Measurements from ENCODE around the gene TGFB3.
"Not testable (repeated sequence)": the region's sequence is repeated elsewhere in the genome, so short reads cannot be mapped to it uniquely, and the experiment has no call there.

Gene TGFB3

DNA sequence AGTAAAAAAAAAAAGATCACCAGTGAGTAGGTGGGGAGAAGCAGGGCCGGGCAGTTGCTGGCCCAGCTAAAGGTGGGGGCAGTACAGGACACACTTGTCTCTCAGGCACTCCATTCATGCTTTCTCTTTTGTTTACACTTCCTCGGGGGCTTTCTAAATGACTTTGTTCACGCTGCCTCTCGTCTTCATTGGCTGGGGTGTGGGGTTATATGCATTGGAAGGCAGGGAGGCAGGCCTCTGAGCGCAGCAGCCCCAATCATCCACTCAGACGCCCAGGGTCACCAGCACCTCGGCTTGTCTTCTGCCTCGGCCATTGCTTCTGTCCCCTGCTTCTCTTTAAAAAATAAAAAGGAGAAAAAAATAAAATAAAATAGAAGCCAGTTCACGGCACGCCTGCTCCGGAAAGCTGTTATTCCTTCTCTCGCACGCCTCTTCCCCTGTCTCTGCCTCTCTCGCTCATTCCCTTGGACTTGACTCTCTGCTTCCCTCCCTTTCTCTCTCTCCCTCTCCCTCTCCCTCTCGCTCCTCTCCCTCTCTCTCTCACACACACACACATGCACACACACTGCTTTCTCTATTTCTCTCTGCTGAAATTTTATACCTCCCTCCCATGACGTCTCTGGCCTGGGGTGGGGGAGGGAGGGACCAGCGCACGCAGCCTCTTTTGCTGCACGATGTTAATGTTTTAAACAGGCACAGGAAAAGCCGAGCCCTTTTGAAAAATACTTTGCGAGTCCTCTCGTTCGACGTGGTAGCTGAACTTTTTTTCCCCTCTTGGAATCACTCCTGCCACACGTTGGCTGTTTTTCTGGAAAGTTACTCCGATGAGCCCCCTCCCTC is at the start of gene TGFB3:
TSS of gene TGFB3 (minus strand) at position 570 of the 840 bp plus-strand sequence. CDS start 1,102 bp downstream, outside the sequence.
- H3K4me1 ChIP-seq (ENCODE audit: control insufficient read depth, insufficient read depth, low read length), result peaks cover 44% of the 10 kb centered on the region
- DNase-seq (ENCODE audit: low read depth), result peak; percentile 92
- no peaks in the 10 kb centered on the region for H3K9me3 ChIP-seq (ENCODE audit: control insufficient read depth, low read length)
- H3K27me3 ChIP-seq (replicated peaks; ENCODE audit: control insufficient read depth, insufficient read depth, low read length), result no peaks in the 10 kb centered on the region
- no peaks in the 10 kb centered on the region for H3K36me3 ChIP-seq (ENCODE audit: control insufficient read depth, insufficient read depth, low read length, severe bottlenecking)
- H3K9ac ChIP-seq (ENCODE audit: low read length), result peak within 1 kb of the TSS; percentile 83
- peak within 1 kb of the TSS; percentile 83 for H3K4me3 ChIP-seq (ENCODE audit: low read length)

DNA sequence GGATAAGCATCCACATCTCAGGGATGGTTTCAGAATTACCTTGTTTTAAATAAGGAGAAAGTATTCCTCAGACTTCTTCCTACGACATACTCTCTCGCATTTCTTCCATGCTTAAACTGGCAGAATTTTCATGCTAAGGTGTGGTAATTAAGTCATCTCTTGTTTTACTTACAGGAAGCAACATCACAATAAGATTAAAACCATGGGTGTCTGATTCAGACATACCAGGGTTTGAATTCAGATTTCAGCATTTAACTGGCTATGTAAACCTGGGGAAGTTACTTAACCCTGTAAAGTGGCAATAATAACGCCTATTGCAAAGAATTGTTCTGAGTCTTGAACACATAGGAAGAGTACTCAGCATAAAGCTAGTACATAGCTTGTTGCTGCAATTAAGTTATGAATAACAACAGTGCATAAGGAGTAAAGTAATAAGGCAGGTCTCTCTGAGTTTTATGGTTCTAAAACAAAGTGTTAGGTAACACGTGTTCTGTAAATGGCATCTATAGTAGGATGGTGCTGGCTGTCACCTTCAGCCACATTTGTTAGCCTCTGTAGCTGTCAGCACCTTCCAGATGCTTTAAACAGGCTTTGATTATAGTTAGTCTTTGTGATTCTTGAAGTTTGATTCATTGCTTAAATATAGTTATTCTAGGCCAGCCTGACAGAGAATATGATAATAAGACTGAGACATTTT is 42.6 kb upstream of the TGFB3 start:
- Histone ChIP-seq H3K36me3 (ENCODE audit: control insufficient read depth, insufficient read depth, low read length, severe bottlenecking) (peaks cover 51% of the 10 kb centered on the region), H3K4me1 (ENCODE audit: control insufficient read depth, insufficient read depth, low read length) (no peaks in the 10 kb centered on the region), H3K27me3 (replicated peaks; ENCODE audit: control insufficient read depth, insufficient read depth, low read length) (no peaks in the 10 kb centered on the region), H3K9me3 (ENCODE audit: control insufficient read depth, low read length) (peaks cover 3% of the 10 kb centered on the region), H3K4me3 (ENCODE audit: low read length) (no peak overlapping the region), H3K9ac (ENCODE audit: low read length) (no peak overlapping the region)
- no peak for DNase-seq (ENCODE audit: low read depth)

GRCh38 chr14:76023757-76024156 is 42.0 kb upstream of the TGFB3 start:
- DNase-seq (ENCODE audit: low read depth), result no peak
- peaks cover 55% of the 10 kb centered on the region for H3K36me3 ChIP-seq (ENCODE audit: control insufficient read depth, insufficient read depth, low read length, severe bottlenecking)
- no peaks in the 10 kb centered on the region for H3K4me1 ChIP-seq (ENCODE audit: control insufficient read depth, insufficient read depth, low read length)
- H3K9ac ChIP-seq (ENCODE audit: low read length), result no peak overlapping the region
- H3K4me3 ChIP-seq (ENCODE audit: low read length), result no peak overlapping the region
- H3K9me3 ChIP-seq (ENCODE audit: control insufficient read depth, low read length), result peaks cover 9% of the 10 kb centered on the region
- no peaks in the 10 kb centered on the region for H3K27me3 ChIP-seq (replicated peaks; ENCODE audit: control insufficient read depth, insufficient read depth, low read length)

- Histone ChIP-seq H3K27me3 (replicated peaks; ENCODE audit: control insufficient read depth, insufficient read depth, low read length) (no peaks in the 10 kb centered on the region), H3K9ac (ENCODE audit: low read length) (no peak overlapping the region), H3K4me1 (ENCODE audit: control insufficient read depth, insufficient read depth, low read length) (no peaks in the 10 kb centered on the region), H3K4me3 (ENCODE audit: low read length) (no peak overlapping the region), H3K9me3 (ENCODE audit: control insufficient read depth, low read length) (peaks cover 10% of the 10 kb centered on the region), H3K36me3 (ENCODE audit: control insufficient read depth, insufficient read depth, low read length, severe bottlenecking) (peaks cover 50% of the 10 kb centered on the region)
- DNase-seq (ENCODE audit: low read depth), result no peak
Observed at GRCh38 chr14:76022991-76023390, 41.2 kb upstream of the TGFB3 start.

- Histone ChIP-seq H3K27me3 (replicated peaks; ENCODE audit: control insufficient read depth, insufficient read depth, low read length) (no peaks in the 10 kb centered on the region), H3K9ac (ENCODE audit: low read length) (no peak overlapping the region), H3K4me1 (ENCODE audit: control insufficient read depth, insufficient read depth, low read length) (no peaks in the 10 kb centered on the region), H3K9me3 (ENCODE audit: control insufficient read depth, low read length) (peaks cover 10% of the 10 kb centered on the region), H3K4me3 (ENCODE audit: low read length) (no peak overlapping the region), H3K36me3 (ENCODE audit: control insufficient read depth, insufficient read depth, low read length, severe bottlenecking) (peaks cover 58% of the 10 kb centered on the region)
- DNase-seq (ENCODE audit: low read depth), result no peak
Observed at GRCh38 chr14:76019676-76020075, 37.9 kb upstream of the TGFB3 start.

DNA sequence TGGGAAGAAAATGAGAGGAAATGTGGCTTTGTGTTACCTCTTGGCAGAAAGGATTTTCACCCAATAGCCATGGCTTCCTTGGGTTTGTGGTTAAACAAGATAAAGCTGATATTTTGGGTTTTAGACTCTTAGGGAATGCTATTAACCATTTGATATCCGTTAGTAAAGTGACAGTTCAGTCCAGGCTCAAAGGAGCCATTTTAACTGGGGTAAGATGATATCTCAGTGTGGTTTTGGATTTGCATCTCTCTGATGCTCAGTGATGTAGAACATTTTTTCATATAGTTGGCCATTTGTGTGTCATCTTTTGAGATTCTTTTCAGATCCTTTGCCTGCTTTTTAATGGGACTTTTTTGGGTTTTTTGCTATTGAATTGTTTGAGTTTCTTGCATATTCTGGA is 33.9 kb upstream of the TGFB3 start:
- Histone ChIP-seq H3K9ac (ENCODE audit: low read length) (no peak overlapping the region), H3K36me3 (ENCODE audit: control insufficient read depth, insufficient read depth, low read length, severe bottlenecking) (peaks cover 50% of the 10 kb centered on the region)

GRCh38 chr14:76015191-76015590 is 33.4 kb upstream of the TGFB3 start:
- H3K27me3 ChIP-seq (replicated peaks; ENCODE audit: control insufficient read depth, insufficient read depth, low read length), result no peaks in the 10 kb centered on the region
- no peak overlapping the region for H3K9ac ChIP-seq (ENCODE audit: low read length)
- peaks cover 47% of the 10 kb centered on the region for H3K36me3 ChIP-seq (ENCODE audit: control insufficient read depth, insufficient read depth, low read length, severe bottlenecking)
- H3K4me3 ChIP-seq (ENCODE audit: low read length), result no peak overlapping the region
- no peak for DNase-seq (ENCODE audit: low read depth)
- no peaks in the 10 kb centered on the region for H3K4me1 ChIP-seq (ENCODE audit: control insufficient read depth, insufficient read depth, low read length)
- peaks cover 10% of the 10 kb centered on the region for H3K9me3 ChIP-seq (ENCODE audit: control insufficient read depth, low read length)

More for the DNA sequence above, 33.9 kb upstream of the TGFB3 start:
- Histone ChIP-seq H3K9me3 (ENCODE audit: control insufficient read depth, low read length) (peaks cover 10% of the 10 kb centered on the region), H3K4me1 (ENCODE audit: control insufficient read depth, insufficient read depth, low read length) (no peaks in the 10 kb centered on the region), H3K27me3 (replicated peaks; ENCODE audit: control insufficient read depth, insufficient read depth, low read length) (no peaks in the 10 kb centered on the region), H3K4me3 (ENCODE audit: low read length) (no peak overlapping the region)
- no peak for DNase-seq (ENCODE audit: low read depth)

DNA sequence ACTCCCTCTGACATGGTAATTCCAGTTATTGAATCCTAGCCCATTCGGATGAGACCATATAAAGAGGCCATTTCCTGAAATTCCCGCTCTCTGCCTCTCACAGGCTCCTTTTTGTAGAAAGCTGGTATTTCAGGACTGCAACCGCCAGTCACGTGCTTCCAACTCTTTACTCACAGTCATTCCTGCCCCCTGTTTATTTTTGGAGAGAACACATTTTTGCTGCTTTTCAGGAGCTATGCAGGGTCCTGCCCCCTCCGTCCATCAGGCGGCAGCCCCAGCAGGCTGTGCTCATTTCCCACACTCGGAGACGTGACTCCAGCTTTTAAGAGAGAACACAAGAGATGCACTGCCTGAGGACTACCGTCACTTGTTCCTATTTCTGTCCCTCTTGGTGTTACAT is 30.6 kb upstream of the TGFB3 start:
- no peak overlapping the region for H3K4me3 ChIP-seq (ENCODE audit: low read length)
- no peak overlapping the region for H3K9ac ChIP-seq (ENCODE audit: low read length)
- H3K27me3 ChIP-seq (replicated peaks; ENCODE audit: control insufficient read depth, insufficient read depth, low read length), result no peaks in the 10 kb centered on the region
- DNase-seq (ENCODE audit: low read depth), result no peak
- no peaks in the 10 kb centered on the region for H3K9me3 ChIP-seq (ENCODE audit: control insufficient read depth, low read length)
- no peaks in the 10 kb centered on the region for H3K4me1 ChIP-seq (ENCODE audit: control insufficient read depth, insufficient read depth, low read length)
- peaks cover 50% of the 10 kb centered on the region for H3K36me3 ChIP-seq (ENCODE audit: control insufficient read depth, insufficient read depth, low read length, severe bottlenecking)

DNA sequence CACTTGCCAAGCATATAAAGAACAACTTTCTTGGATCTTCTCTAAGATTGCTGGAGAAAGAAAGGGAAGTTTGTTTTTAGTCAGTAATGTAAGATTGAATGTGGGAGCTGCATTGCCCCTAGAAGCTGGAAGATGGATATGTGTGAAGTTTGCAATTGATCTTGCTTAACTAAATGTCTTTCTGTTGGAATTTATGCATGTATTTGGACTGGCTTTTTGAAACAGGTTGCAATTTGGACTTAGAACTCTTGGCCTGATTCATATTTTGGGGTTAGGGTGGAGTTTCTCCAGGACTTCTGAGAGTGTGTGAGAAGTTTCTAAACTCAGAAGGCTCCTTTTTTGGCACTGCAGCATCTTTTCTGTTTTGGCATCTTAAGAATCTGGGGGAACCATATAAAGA is 30.1 kb upstream of the TGFB3 start:
- H3K9ac ChIP-seq (ENCODE audit: low read length), result no peak overlapping the region
- H3K9me3 ChIP-seq (ENCODE audit: control insufficient read depth, low read length), result no peaks in the 10 kb centered on the region
- peaks cover 54% of the 10 kb centered on the region for H3K36me3 ChIP-seq (ENCODE audit: control insufficient read depth, insufficient read depth, low read length, severe bottlenecking)
- DNase-seq (ENCODE audit: low read depth), result no peak
- H3K4me3 ChIP-seq (ENCODE audit: low read length), result no peak overlapping the region
- H3K4me1 ChIP-seq (ENCODE audit: control insufficient read depth, insufficient read depth, low read length), result no peaks in the 10 kb centered on the region
- no peaks in the 10 kb centered on the region for H3K27me3 ChIP-seq (replicated peaks; ENCODE audit: control insufficient read depth, insufficient read depth, low read length)

- not testable (repeated sequence) for DNase-seq (ENCODE audit: low read depth); H3K27me3 ChIP-seq (replicated peaks; ENCODE audit: control insufficient read depth, insufficient read depth, low read length); H3K9me3 ChIP-seq (ENCODE audit: control insufficient read depth, low read length); H3K4me1 ChIP-seq (ENCODE audit: control insufficient read depth, insufficient read depth, low read length); H3K9ac ChIP-seq (ENCODE audit: low read length); H3K4me3 ChIP-seq (ENCODE audit: low read length)
- H3K36me3 ChIP-seq (ENCODE audit: control insufficient read depth, insufficient read depth, low read length, severe bottlenecking), result peaks cover 60% of the 10 kb centered on the region
Observed at GRCh38 chr14:76009627-76010026, 27.8 kb upstream of the TGFB3 start.

DNA sequence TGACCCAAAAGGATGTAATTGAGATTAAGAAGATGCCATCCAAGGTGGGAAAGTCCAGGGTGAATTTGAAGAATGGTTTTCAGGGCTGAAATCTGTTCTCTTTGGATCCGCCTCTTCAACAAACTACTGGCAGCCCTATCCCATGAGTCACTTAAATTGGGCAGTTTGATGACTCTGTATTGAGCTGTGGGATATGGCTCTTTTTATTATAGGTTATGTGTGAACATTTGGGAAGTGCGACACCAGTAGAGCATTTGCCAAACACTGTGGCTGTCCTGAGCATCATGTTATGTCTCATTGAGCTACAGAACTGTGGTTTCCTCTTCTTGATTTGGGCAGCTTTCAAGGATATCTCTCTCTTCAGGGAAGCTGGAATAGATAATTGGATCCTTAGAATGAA is 26.1 kb upstream of the TGFB3 start:
- peaks cover 50% of the 10 kb centered on the region for H3K36me3 ChIP-seq (ENCODE audit: control insufficient read depth, insufficient read depth, low read length, severe bottlenecking)
- no peaks in the 10 kb centered on the region for H3K27me3 ChIP-seq (replicated peaks; ENCODE audit: control insufficient read depth, insufficient read depth, low read length)
- H3K4me1 ChIP-seq (ENCODE audit: control insufficient read depth, insufficient read depth, low read length), result no peaks in the 10 kb centered on the region
- H3K4me3 ChIP-seq (ENCODE audit: low read length), result no peak overlapping the region
- no peak overlapping the region for H3K9ac ChIP-seq (ENCODE audit: low read length)
- DNase-seq (ENCODE audit: low read depth), result no peak
- H3K9me3 ChIP-seq (ENCODE audit: control insufficient read depth, low read length), result peaks cover 9% of the 10 kb centered on the region
